NCI-H2171 (cell line): ENCODE data around the gene PRSS33.

Source experiments
- DNase-seq: peaks from one replicate; lab custom pipeline; 2025; lab: John Stamatoyannopoulos, UW

PRSS33 gene

GRCh38 chr16:2741168-2741567, 46.2 kb downstream of the PRSS33 start:
- DNase-seq = no peak

- DNase-seq = no peak
These were observed 46.9 kb downstream of the PRSS33 start for GRCh38 chr16:2740476-2740875.

- DNase-seq = no peak
These were observed 47.5 kb downstream of the PRSS33 start for GRCh38 chr16:2739625-2740430.

GRCh38 chr16:2738615-2739014, 48.7 kb downstream of the PRSS33 start:
- DNase-seq = no peak

GRCh38 chr16:2737895-2738418, 49.4 kb downstream of the PRSS33 start:
- no peak for DNase-seq

- no peak for DNase-seq
These were observed 50.1 kb downstream of the PRSS33 start for GRCh38 chr16:2737238-2737605.

- no peak for DNase-seq
These were observed 50.7 kb downstream of the PRSS33 start for GRCh38 chr16:2736476-2737237.

GRCh38 chr16:2734844-2735515, 52.4 kb downstream of the PRSS33 start:
- DNase-seq = no peak
